MM.1S (cell line): ENCODE data around the gene MYO1E.

Experiments
- CTCF ChIP-seq: fragments of 300-600 bp; sonication (generic); IDR thresholded peaks from 2 replicates; pipeline ENCODE4 v1.5.1; 2016; ENCODE audit warnings: antibody characterized with exemption, low read length, mixed read lengths
- EZH2 ChIP-seq: fragments of 300-600 bp; sonication (generic); optimal IDR thresholded peaks from 2 replicates; pipeline ENCODE3; 2017; ENCODE audit warnings: low read depth, mild to moderate bottlenecking, antibody characterized with exemption, low read length, mixed read lengths
- EZH2phosphoT487 ChIP-seq: fragments of 300-600 bp; sonication (generic); IDR thresholded peaks from 2 replicates; pipeline ENCODE4 v1.6.1; 2018; ENCODE audit warnings: antibody characterized with exemption, low read length

DNA sequence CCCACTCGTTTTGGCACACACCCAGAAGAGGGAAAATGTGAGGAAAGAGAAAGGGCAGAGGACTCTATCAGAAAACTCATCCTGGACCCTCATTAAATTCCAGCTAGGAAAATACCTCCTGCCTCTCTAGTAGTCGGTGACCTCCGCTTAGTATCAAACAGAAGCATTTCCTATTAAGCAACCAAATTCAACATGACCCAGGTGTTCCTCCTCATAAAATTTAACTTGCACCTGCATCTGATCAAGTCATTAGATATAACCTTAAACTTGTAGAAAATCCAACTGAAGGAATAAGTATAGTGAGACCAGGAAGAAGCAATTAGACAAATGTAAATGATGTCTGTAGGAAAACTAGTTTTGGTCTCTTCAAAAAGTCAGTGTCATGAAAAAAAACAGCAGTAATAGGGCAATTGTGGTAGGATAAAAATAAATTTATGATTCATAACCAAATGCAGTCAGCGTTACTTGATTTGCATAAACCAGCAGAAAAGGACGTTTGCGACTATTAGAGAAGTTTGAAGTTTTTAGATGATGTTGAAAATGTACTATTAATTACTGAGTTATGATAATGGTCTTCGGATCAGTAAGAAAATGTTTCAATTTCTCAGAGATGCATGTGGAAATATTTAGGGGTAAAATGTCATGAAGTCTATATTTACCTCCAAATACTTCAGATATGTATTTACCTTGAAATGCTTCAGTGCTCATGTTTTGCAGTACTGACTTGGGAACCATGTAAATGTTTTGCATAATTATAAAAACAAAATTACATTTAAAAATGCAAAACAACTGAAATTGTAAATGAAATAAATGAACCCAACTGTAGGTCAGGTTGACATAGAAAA, 121.4 kb downstream of the MYO1E start:
- no peak for TF ChIP-seq CTCF
- no peak for TF ChIP-seq EZH2
- TF ChIP-seq EZH2phosphoT487: no peak
